OCI-LY7 (cell line): Measurements from ENCODE around the gene PHOX2B. TPM values are rescaled to one million over a fixed set of nuclear protein-coding genes. Genes with fewer than 3 reads are reported as not detected.
"Not testable (repeated sequence)": the region's sequence is repeated elsewhere in the genome, so short reads cannot be mapped to it uniquely, and the experiment has no call there.

Experiments used
- BruUV-seq: library from RNA; stranded (reverse); fragments of 400-500 nt; replicated peaks from 2 replicates; lab custom pipeline; 2021; lab: Mats Ljungman, UMichigan
- CTCF ChIA-PET: fragments of 300-600 bp; sonication (Branson Sonifier 250); formaldehyde crosslinking; loops from one replicate; lab custom pipeline; 2022; ENCODE audit warnings: antibody characterized with exemption; ENCODE audit not compliant: unreplicated experiment; lab: Charles Lee
- POLR2A ChIA-PET: fragments of 300-600 bp; sonication (Branson Sonifier 250); formaldehyde crosslinking; loops from one replicate; lab custom pipeline; 2022; ENCODE audit warnings: antibody characterized with exemption; lab: Charles Lee
- DNase-seq: peaks from one replicate; pipeline ENCODE4 v3.0.0-alpha.2; 2015; ENCODE audit warnings: low spot score
- H2AFZ ChIP-seq: fragments of 200-600 bp; sonication (generic), shearing (Covaris generic); 2 replicates; pipeline ENCODE4 v1.6.1; 2014; ENCODE audit warnings: mild to moderate bottlenecking, antibody characterized with exemption, low read length, moderate library complexity
- H3K27ac ChIP-seq: fragments of 200-600 bp; sonication (generic); 2 replicates; pipeline ENCODE4 v1.5.1; 2014; ENCODE audit warnings: mixed run types, low read depth, mild to moderate bottlenecking, moderate library complexity, low read length, inconsistent platforms; ENCODE audit not compliant: poor library complexity, severe bottlenecking
- H3K36me3 ChIP-seq: fragments of 200-600 bp; sonication (generic); 2 replicates; pipeline ENCODE4 v1.6.1; 2014; ENCODE audit warnings: mild to moderate bottlenecking, antibody characterized with exemption, low read length, moderate library complexity, mixed read lengths; ENCODE audit not compliant: insufficient read depth
- H3K4me1 ChIP-seq: fragments of 200-600 bp; sonication (generic); 2 replicates; pipeline ENCODE4 v1.5.1; 2014; ENCODE audit warnings: mild to moderate bottlenecking, low read length; ENCODE audit not compliant: insufficient read depth, poor library complexity, severe bottlenecking
- H3K4me2 ChIP-seq: fragments of 200-600 bp; sonication (generic); 2 replicates; pipeline ENCODE4 v1.6.1; 2014; ENCODE audit warnings: mild to moderate bottlenecking, low read length
- H3K4me3 ChIP-seq: fragments of 200-600 bp; sonication (generic); 2 replicates; pipeline ENCODE4 v1.5.1; 2014; ENCODE audit warnings: mild to moderate bottlenecking, low read depth, low read length; ENCODE audit not compliant: poor library complexity, severe bottlenecking
- H3K79me2 ChIP-seq: fragments of 200-600 bp; sonication (generic); 2 replicates; pipeline ENCODE4 v1.6.1; 2016; ENCODE audit warnings: low read depth, mild to moderate bottlenecking, low read length, moderate library complexity, mixed read lengths; ENCODE audit not compliant: insufficient read depth
- H3K9me2 ChIP-seq: fragments of 200-600 bp; sonication (generic); 2 replicates; pipeline ENCODE4 v1.6.1; 2016; ENCODE audit warnings: mild to moderate bottlenecking, low read length, mixed read lengths; ENCODE audit not compliant: insufficient read depth
- H3K9me3 ChIP-seq: fragments of 200-600 bp; sonication (generic); 2 replicates; pipeline ENCODE4 v1.6.1; 2014; ENCODE audit warnings: mild to moderate bottlenecking, mixed run types, low read length, mixed read lengths
- H4K20me1 ChIP-seq: fragments of 200-600 bp; sonication (generic); 2 replicates; pipeline ENCODE4 v1.6.1; 2014; ENCODE audit warnings: mild to moderate bottlenecking, antibody characterized with exemption, low read length, moderate library complexity, mixed read lengths; ENCODE audit not compliant: insufficient read depth
- CTCF ChIP-seq: fragments of 200-600 bp; sonication (generic); conservative IDR thresholded peaks from 2 replicates; pipeline ENCODE4 v1.5.1; 2014; ENCODE audit warnings: mild to moderate bottlenecking, antibody characterized with exemption, low read length, moderate library complexity, mixed read lengths
- EZH2phosphoT487 ChIP-seq: fragments of 200-600 bp; sonication (generic); IDR thresholded peaks from 2 replicates; pipeline ENCODE4 v1.6.1; 2018; ENCODE audit warnings: low read depth, borderline replicate concordance, mild to moderate bottlenecking, mixed run types, antibody characterized with exemption, low read length, moderate library complexity, mixed read lengths
- intact Hi-C: fragments of 100-400 bp; cut with micrococcal nuclease; formaldehyde crosslinking; loops from one replicate; pipeline ENCODE4 v1.10.0; 2022; ENCODE audit not compliant: unreplicated experiment
- total RNA-seq, 2 experiments: library from RNA; depleted of rRNA in 1 of 2; stranded (reverse); fragments of >200 nt in 1 of 2; shearing (Covaris generic) in 1 of 2; gene quantifications; 2 replicates each; pipeline ENCODE4 v1.2.3, GENCODE V29; 2014 to 2022

Gene PHOX2B
- total RNA-seq, 2 experiments from 2014 or later, result not detected

- Histone ChIP-seq H3K27ac (no peak overlapping the region), H3K4me2 (no peak overlapping the region), H4K20me1 (no peaks in the 10 kb centered on the region), H3K4me3 (no peak overlapping the region), H3K4me1 (no peaks in the 10 kb centered on the region), H3K79me2 (no peaks in the 10 kb centered on the region), H3K9me3 (no peaks in the 10 kb centered on the region), H2AFZ (no peak overlapping the region), H3K9me2 (no peaks in the 10 kb centered on the region), H3K36me3 (no peaks in the 10 kb centered on the region)
- no peak for TF ChIP-seq CTCF
- no peak for TF ChIP-seq EZH2phosphoT487
- no peak for DNase-seq
- CTCF ChIA-PET, result no interaction called here
- POLR2A ChIA-PET, result no interaction called here
- no TSS peak for BruUV-seq
- intact Hi-C loops, result no loop called here
These were observed 34.0 kb downstream of the PHOX2B start for GRCh38 chr4:41714364-41715000.

DNA sequence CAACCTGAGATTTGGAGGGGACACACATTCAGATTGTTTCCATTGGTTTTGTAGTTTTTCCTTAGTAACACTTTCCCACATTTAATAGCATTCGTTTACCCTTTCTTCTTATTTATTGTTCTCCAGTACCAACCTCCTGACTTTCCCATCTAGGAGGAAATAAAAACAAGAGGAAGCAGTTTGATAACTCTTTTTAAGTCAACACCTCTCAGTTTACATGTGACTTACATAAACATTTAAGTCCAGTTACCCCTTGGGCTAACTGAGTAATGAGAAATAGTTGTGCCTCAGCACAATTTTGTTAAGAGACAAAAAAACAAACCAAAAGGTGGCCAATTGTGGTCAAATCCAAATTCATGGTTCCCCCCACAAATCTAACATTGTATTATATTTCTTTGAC is 34.8 kb downstream of the PHOX2B start:
- no peak overlapping the region for H3K27ac ChIP-seq
- TF ChIP-seq CTCF (no peak), EZH2phosphoT487 (no peak)
- no peak overlapping the region for H3K4me3 ChIP-seq
- H3K9me2 ChIP-seq, result no peaks in the 10 kb centered on the region
- no peak overlapping the region for H2AFZ ChIP-seq
- H3K79me2 ChIP-seq, result no peaks in the 10 kb centered on the region
- H3K36me3 ChIP-seq, result no peaks in the 10 kb centered on the region
- BruUV-seq, result no TSS peak
- no peaks in the 10 kb centered on the region for H4K20me1 ChIP-seq
- ChIA-PET CTCF (no interaction called here), POLR2A (no interaction called here)
- H3K4me2 ChIP-seq, result no peak overlapping the region
- no peak for DNase-seq
- no peaks in the 10 kb centered on the region for H3K4me1 ChIP-seq
- no peaks in the 10 kb centered on the region for H3K9me3 ChIP-seq
- intact Hi-C loops, result no loop called here

- BruUV-seq, result no TSS peak
- no peak for DNase-seq
- H3K9me3 ChIP-seq, result no peaks in the 10 kb centered on the region
- H3K4me1 ChIP-seq, result no peaks in the 10 kb centered on the region
- H2AFZ ChIP-seq, result no peak overlapping the region
- no peak overlapping the region for H3K4me3 ChIP-seq
- no peaks in the 10 kb centered on the region for H3K9me2 ChIP-seq
- no peak overlapping the region for H3K27ac ChIP-seq
- intact Hi-C loops, result no loop called here
- H4K20me1 ChIP-seq, result no peaks in the 10 kb centered on the region
- H3K79me2 ChIP-seq, result no peaks in the 10 kb centered on the region
- H3K36me3 ChIP-seq, result no peaks in the 10 kb centered on the region
- ChIA-PET CTCF (no interaction called here), POLR2A (no interaction called here)
- TF ChIP-seq CTCF, result no peak
- no peak for TF ChIP-seq EZH2phosphoT487
- H3K4me2 ChIP-seq, result no peak overlapping the region
These were observed 36.1 kb downstream of the PHOX2B start for GRCh38 chr4:41712425-41712824.

GRCh38 chr4:41711654-41712053 is 36.9 kb downstream of the PHOX2B start:
- DNase-seq, intact Hi-C loops, H3K79me2 ChIP-seq, H3K36me3 ChIP-seq, H3K4me1 ChIP-seq, H3K4me2 ChIP-seq, H4K20me1 ChIP-seq, H3K9me3 ChIP-seq, BruUV-seq, POLR2A ChIA-PET, H2AFZ ChIP-seq, H3K27ac ChIP-seq, H3K4me3 ChIP-seq, H3K9me2 ChIP-seq, CTCF ChIA-PET: not testable (repeated sequence)
